Left renal cortex interstitium (tissue), 4 donors: ENCODE data around the gene PCDHGC5. TPM values are rescaled to one million over a fixed set of nuclear protein-coding genes. Genes with fewer than 3 reads are reported as not detected.

Experiments used
- DNase-seq, 4 donors: peaks; one replicate each; pipeline ENCODE4 v3.0.0-alpha.2; 2013; ENCODE audit warnings: low read depth in 4 of 4, low spot score in 2 of 4, missing footprints in 1 of 4
- polyA plus RNA-seq, 4 donors: library from polyadenylated mRNA; unstranded; fragments of 120-200 nt; gene quantifications; one replicate each; pipeline ENCODE4 v1.2.1, GENCODE V29; 2013; ENCODE audit not compliant: insufficient read length in 4 of 4

The PCDHGC5 gene
- polyA plus RNA-seq, 4 donors = 0.22 to 1.1 (median 0.55) TPM

GRCh38 chr5:141527426-141527825 lies 38.5 kb downstream of the PCDHGC5 start:
- no peak for DNase-seq

GRCh38 chr5:141528291-141528984 lies 39.6 kb downstream of the PCDHGC5 start:
- DNase-seq = no peak

- no peak for DNase-seq
Observed at GRCh38 chr5:141529002-141529401, 40.1 kb downstream of the PCDHGC5 start.

- DNase-seq = no peak
Observed at GRCh38 chr5:141529873-141530272, 41.0 kb downstream of the PCDHGC5 start.

DNA sequence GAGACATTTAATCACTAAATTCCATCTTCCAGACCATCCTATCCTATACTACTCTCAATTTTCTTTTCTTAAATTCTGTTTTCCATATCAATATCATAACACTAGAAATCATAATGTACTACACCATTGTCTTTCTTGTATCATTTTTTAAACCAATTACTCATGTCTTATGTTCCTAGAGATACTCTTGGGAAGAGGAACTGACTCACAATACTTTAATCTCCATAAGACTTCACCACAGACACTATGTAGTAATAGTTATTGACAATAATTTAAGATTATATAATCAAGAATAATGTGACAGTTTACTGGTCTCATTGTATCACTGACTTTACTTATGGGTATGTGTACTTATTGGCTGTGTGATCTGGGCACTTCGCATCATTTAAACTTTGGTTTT lies 43.8 kb downstream of the PCDHGC5 start:
- no peak for DNase-seq

DNA sequence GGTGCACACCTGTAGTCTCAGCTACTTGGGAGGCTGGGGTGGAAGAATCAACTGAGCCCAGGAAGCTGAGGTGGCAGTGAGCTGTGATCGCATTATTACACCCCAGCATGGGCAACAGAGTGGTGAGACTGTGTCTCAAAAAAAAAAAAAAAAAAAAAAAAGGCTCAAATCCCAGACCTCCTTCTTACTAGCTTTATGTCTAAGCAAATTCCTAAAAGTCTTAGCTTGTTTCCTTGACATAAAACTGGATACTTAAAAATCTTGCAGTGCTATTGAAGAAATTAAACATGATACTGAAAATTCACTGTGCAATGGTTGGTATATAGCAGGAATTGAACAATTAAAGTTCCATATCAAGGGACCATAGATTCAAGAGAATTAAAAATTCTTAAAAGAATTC lies 45.0 kb downstream of the PCDHGC5 start:
- DNase-seq = no peak

GRCh38 chr5:141534492-141535213 lies 45.8 kb downstream of the PCDHGC5 start:
- DNase-seq = no peak

Other genes with a start within 250 kb of the PCDHGC5 start
- 10 to 100 TPM; 11.1 to 16.0 (median 15.0) TPM for gene PCDHB15, start 243.7 kb upstream of the PCDHGC5 start, polyA plus RNA-seq
- under 1 TPM in 1 of 4 donors, not detected in 3; 0.14 TPM for gene SLC25A2, start 185.0 kb upstream of the PCDHGC5 start, polyA plus RNA-seq
- 100 to 1,000 TPM; 135 to 190 (median 151) TPM for gene TAF7, start 168.3 kb upstream of the PCDHGC5 start, polyA plus RNA-seq
- 1 to 10 TPM in 3 of 4 donors, under 1 TPM in 1; 0.93 to 1.0 (median 1.0) TPM for gene PCDHGA1, start 158.6 kb upstream of the PCDHGC5 start, polyA plus RNA-seq
- 1 to 10 TPM; 4.8 to 8.4 (median 7.6) TPM for gene PCDHGA2, start 150.3 kb upstream of the PCDHGC5 start, polyA plus RNA-seq
- 1 to 10 TPM; 1.6 to 4.1 (median 3.0) TPM for gene PCDHGA3, start 145.3 kb upstream of the PCDHGC5 start, polyA plus RNA-seq
- 1 to 10 TPM; 1.6 to 2.2 (median 1.8) TPM for gene PCDHGB1, start 139.0 kb upstream of the PCDHGC5 start, polyA plus RNA-seq
- 1 to 10 TPM; 2.1 to 3.0 (median 2.5) TPM for gene PCDHGA4, start 134.1 kb upstream of the PCDHGC5 start, polyA plus RNA-seq
- gene PCDHGB2, start 129.1 kb upstream of the PCDHGC5 start, polyA plus RNA-seq = 1 to 10 TPM; 3.2 to 4.9 (median 3.8) TPM
- gene PCDHGA5, start 124.9 kb upstream of the PCDHGC5 start, polyA plus RNA-seq = 1 to 10 TPM; 2.5 to 3.0 (median 2.8) TPM
- 1 to 10 TPM; 1.9 to 2.9 (median 2.2) TPM for gene PCDHGB3, start 118.8 kb upstream of the PCDHGC5 start, polyA plus RNA-seq
- gene PCDHGA6, start 115.2 kb upstream of the PCDHGC5 start, polyA plus RNA-seq = 1 to 10 TPM; 5.7 to 8.9 (median 7.1) TPM
- 1 to 10 TPM; 2.0 to 2.6 (median 2.3) TPM for gene PCDHGA7, start 106.3 kb upstream of the PCDHGC5 start, polyA plus RNA-seq
- gene PCDHGB4, start 101.4 kb upstream of the PCDHGC5 start, polyA plus RNA-seq = 1 to 10 TPM; 4.4 to 6.1 (median 5.8) TPM
- under 1 TPM; 0.46 to 0.55 (median 0.51) TPM for gene PCDHGA8, start 96.4 kb upstream of the PCDHGC5 start, polyA plus RNA-seq
- 10 to 100 TPM in 2 of 4 donors, 1 to 10 TPM in 2; 8.8 to 10.6 (median 10.0) TPM for gene PCDHGB5, start 91.1 kb upstream of the PCDHGC5 start, polyA plus RNA-seq
- 1 to 10 TPM; 5.0 to 6.4 (median 5.3) TPM for gene PCDHGA9, start 86.3 kb upstream of the PCDHGC5 start, polyA plus RNA-seq
- gene PCDHGB6, start 81.1 kb upstream of the PCDHGC5 start, polyA plus RNA-seq = 1 to 10 TPM; 6.3 to 7.9 (median 7.4) TPM
- 1 to 10 TPM; 3.1 to 3.8 (median 3.6) TPM for gene PCDHGA10, start 76.1 kb upstream of the PCDHGC5 start, polyA plus RNA-seq
- gene PCDHGB7, start 71.4 kb upstream of the PCDHGC5 start, polyA plus RNA-seq = 10 to 100 TPM; 14.0 to 17.5 (median 14.3) TPM
- 1 to 10 TPM; 4.6 to 5.6 (median 5.1) TPM for gene PCDHGA11, start 68.0 kb upstream of the PCDHGC5 start, polyA plus RNA-seq
- gene PCDHGA12, start 58.6 kb upstream of the PCDHGC5 start, polyA plus RNA-seq = 1 to 10 TPM; 1.1 to 2.4 (median 1.5) TPM
- 100 to 1,000 TPM in 3 of 4 donors, 10 to 100 TPM in 1; 88.8 to 152 (median 118) TPM for gene PCDHGC3, start 13.1 kb upstream of the PCDHGC5 start, polyA plus RNA-seq
- gene PCDHGC4, start 4.1 kb upstream of the PCDHGC5 start, polyA plus RNA-seq = 1 to 10 TPM; 2.8 to 4.1 (median 3.0) TPM
- gene DIAPH1, start 129.9 kb downstream of the PCDHGC5 start, polyA plus RNA-seq = 10 to 100 TPM; 63.1 to 75.5 (median 68.4) TPM
- 100 to 1,000 TPM in 2 of 4 donors, 10 to 100 TPM in 2; 82.6 to 125 (median 106) TPM for gene HDAC3, start 147.8 kb downstream of the PCDHGC5 start, polyA plus RNA-seq
- 1 to 10 TPM in 2 of 4 donors, under 1 TPM in 2; 0.55 to 2.0 (median 1.2) TPM for gene RELL2, start 147.9 kb downstream of the PCDHGC5 start, polyA plus RNA-seq
- gene FCHSD1, start 162.3 kb downstream of the PCDHGC5 start, polyA plus RNA-seq = 10 to 100 TPM in 3 of 4 donors, 1 to 10 TPM in 1; 9.5 to 20.2 (median 14.6) TPM
- gene ARAP3, start 193.1 kb downstream of the PCDHGC5 start, polyA plus RNA-seq = 10 to 100 TPM; 17.6 to 25.9 (median 21.6) TPM